Measurements from ENCODE around the gene LGI4.

The LGI4 gene

GRCh38 chr19:35076026-35076370 is 58.9 kb downstream of the LGI4 start:
- no peaks in the 10 kb centered on the region for H3K9me3 ChIP-seq (ENCODE audit: control insufficient read depth in 1 of 2, low read length in 2 of 2)

GRCh38 chr19:35075202-35076025 is 59.4 kb downstream of the LGI4 start:
- H3K27me3 ChIP-seq (ENCODE audit: low read depth, low read length): no peaks in the 10 kb centered on the region

More at GRCh38 chr19:35076026-35076370, 58.9 kb downstream of the LGI4 start:
- H3K27me3 ChIP-seq (ENCODE audit: low read depth, low read length): no peaks in the 10 kb centered on the region
- H3K27ac ChIP-seq (ENCODE audit: low read length): no peak overlapping the region
- H3K4me3 ChIP-seq (ENCODE audit: low read depth in 1 of 2, low read length in 2 of 2): no peak overlapping the region
- no peaks in the 10 kb centered on the region for H3K36me3 ChIP-seq (ENCODE audit: control insufficient read depth in 1 of 2, insufficient read depth in 2 of 2, low read length in 2 of 2)
- H3K4me1 ChIP-seq (ENCODE audit: control insufficient read depth in 1 of 2, insufficient read depth in 2 of 2, low read length in 2 of 2): no peaks in the 10 kb centered on the region

More at GRCh38 chr19:35075202-35076025, 59.4 kb downstream of the LGI4 start:
- H3K4me1 ChIP-seq (ENCODE audit: control insufficient read depth in 1 of 2, insufficient read depth in 2 of 2, low read length in 2 of 2): no peaks in the 10 kb centered on the region
- no peak overlapping the region for H3K27ac ChIP-seq (ENCODE audit: low read length)
- no peaks in the 10 kb centered on the region for H3K36me3 ChIP-seq (ENCODE audit: control insufficient read depth in 1 of 2, insufficient read depth in 2 of 2, low read length in 2 of 2)
- H3K4me3 ChIP-seq (ENCODE audit: low read depth in 1 of 2, low read length in 2 of 2): no peak overlapping the region
- H3K9me3 ChIP-seq (ENCODE audit: control insufficient read depth in 1 of 2, low read length in 2 of 2): peaks cover 4% of the 10 kb centered on the region in 2 donors

All from muscle layer of duodenum (tissue), 2 donors.